ENCODE measurements around the gene PLA2G2F. TPM values are rescaled to one million over a fixed set of nuclear protein-coding genes. Genes with fewer than 3 reads are reported as not detected.

The PLA2G2F gene
- total and polyA plus RNA-seq, 2 of the 8 experiments (the other 6 are each of a cell fraction or from before 2014, with no cell fraction given): not detected

DNA sequence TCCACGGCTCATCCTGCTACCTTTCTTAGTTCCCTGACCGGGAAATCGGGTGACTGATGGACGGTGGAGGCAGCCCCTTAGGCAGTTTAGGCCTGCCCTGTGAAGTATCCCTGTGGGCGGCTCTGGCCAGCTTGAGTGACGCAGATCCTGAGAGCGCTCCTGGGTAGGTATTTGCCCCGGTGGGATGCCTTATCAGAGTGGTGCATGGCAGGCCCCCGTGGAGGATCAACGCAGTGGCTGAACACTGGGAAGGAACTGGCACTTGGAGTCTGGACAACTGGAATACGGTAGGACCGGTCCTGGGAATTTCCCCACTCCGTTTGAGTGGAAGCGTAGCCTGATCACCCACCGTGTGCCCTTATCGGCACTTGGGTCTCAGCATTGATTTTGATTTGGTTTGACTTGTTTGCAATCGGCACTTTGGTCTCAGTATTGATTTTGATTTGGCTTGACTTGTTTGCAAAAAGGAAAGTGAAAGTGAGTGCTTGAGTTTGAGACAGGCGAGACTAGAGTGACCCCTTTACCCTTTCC is 15.2 kb downstream of the PLA2G2F start (continued):
- TF ChIP-seq SP1 (IDR thresholded peaks at IDR 0.05; ENCODE audit: low read depth, low read length): no peak
- no peak for TF ChIP-seq BCL11A (IDR thresholded peaks at IDR 0.05; ENCODE audit: low read depth in 2 of 2, low read length in 2 of 2)
- TF ChIP-seq BACH1 (IDR thresholded peaks at IDR 0.05; ENCODE audit: low read length): no peak
- TF ChIP-seq MAX (IDR thresholded peaks at IDR 0.05): no peak
- no peak for TF ChIP-seq SIRT6 (IDR thresholded peaks at IDR 0.05; ENCODE audit: low read length)
